GM23248 (cell line): ENCODE measurements around the gene DTX4. TPM values are rescaled to one million over a fixed set of nuclear protein-coding genes. Genes with fewer than 3 reads are reported as not detected.

ENCODE experiments used
- DNase-seq: peaks from one replicate; pipeline ENCODE4 v3.0.0-alpha.2; 2015
- H2AFZ ChIP-seq: fragments of 200-600 bp; sonication (generic); 2 replicates; pipeline ENCODE4 v1.6.1; 2016; ENCODE audit warnings: antibody characterized with exemption
- H3F3A ChIP-seq: fragments of 200-600 bp; sonication (generic); 2 replicates; pipeline ENCODE4 v1.6.1; 2016; ENCODE audit warnings: mild to moderate bottlenecking, antibody characterized with exemption, mixed run types; ENCODE audit not compliant: insufficient read depth
- H3K27ac ChIP-seq: fragments of 200-600 bp; sonication (generic); 2 replicates; pipeline ENCODE4 v1.5.1; 2016; ENCODE audit warnings: mild to moderate bottlenecking
- H3K27me3 ChIP-seq: fragments of 200-600 bp; sonication (generic); replicated peaks from 2 replicates; pipeline ENCODE4 v1.6.1; 2016; ENCODE audit warnings: mild to moderate bottlenecking; ENCODE audit not compliant: insufficient read depth
- H3K36me3 ChIP-seq: fragments of 200-600 bp; sonication (generic); 2 replicates; pipeline ENCODE4 v1.6.1; 2016; ENCODE audit warnings: low read depth, mild to moderate bottlenecking
- H3K4me1 ChIP-seq: fragments of 200-600 bp; sonication (generic); 2 replicates; pipeline ENCODE4 v1.6.1; 2016; ENCODE audit warnings: mild to moderate bottlenecking; ENCODE audit not compliant: insufficient read depth
- H3K4me2 ChIP-seq: fragments of 200-600 bp; sonication (generic); one replicate; pipeline ENCODE4 v1.6.1; 2016; ENCODE audit warnings: mild to moderate bottlenecking; ENCODE audit not compliant: unreplicated experiment
- H3K4me3 ChIP-seq: fragments of 200-600 bp; sonication (generic); 2 replicates; pipeline ENCODE4 v1.5.1; 2016; ENCODE audit warnings: mild to moderate bottlenecking
- H3K79me2 ChIP-seq: fragments of 200-600 bp; sonication (generic); 2 replicates; pipeline ENCODE4 v1.6.1; 2016; ENCODE audit warnings: mild to moderate bottlenecking; ENCODE audit not compliant: insufficient read depth
- H3K9ac ChIP-seq: fragments of 200-600 bp; sonication (generic); 2 replicates; pipeline ENCODE4 v1.6.1; 2016; ENCODE audit warnings: mild to moderate bottlenecking
- H3K9me2 ChIP-seq: fragments of 200-600 bp; sonication (generic); 2 replicates; pipeline ENCODE4 v1.6.1; 2016; ENCODE audit warnings: mixed run types, mild to moderate bottlenecking, moderate library complexity; ENCODE audit not compliant: insufficient read depth
- H3K9me3 ChIP-seq: fragments of 200-600 bp; sonication (generic); one replicate; pipeline ENCODE4 v1.6.1; 2017; ENCODE audit warnings: low read depth
- H4K20me1 ChIP-seq: fragments of 200-600 bp; sonication (generic); 2 replicates; pipeline ENCODE4 v1.6.0; 2016; ENCODE audit not compliant: insufficient read depth
- EZH2 ChIP-seq: fragments of 200-600 bp; sonication (generic); IDR thresholded peaks from 2 replicates; pipeline ENCODE4 v1.6.1; 2018; ENCODE audit warnings: antibody characterized with exemption, mild to moderate bottlenecking; ENCODE audit not compliant: insufficient read depth, poor library complexity, severe bottlenecking
- EZH2phosphoT487 ChIP-seq: fragments of 200-600 bp; sonication (generic); IDR thresholded peaks from 2 replicates; pipeline ENCODE4 v1.6.1; 2018; ENCODE audit warnings: antibody characterized with exemption, moderate library complexity, mild to moderate bottlenecking, low read depth; ENCODE audit not compliant: insufficient read depth
- WGBS, 2 experiments: methylation state at CpG; one replicate each; pipeline ENCODE4 v1.1.6; 2015 to 2017; ENCODE audit warnings: low lambda C conversion rate in 2 of 2, low coverage in 1 of 2; ENCODE audit errors: missing lambda C conversion rate in 2 of 2; 5-methylcytosine and 5-hydroxymethylcytosine counted together
- in situ Hi-C: fragments of 300-500 bp; cut with MboI; formaldehyde crosslinking; loops from 2 replicates; pipeline ENCODE4 v1.15.0; 2020
- polyA plus RNA-seq: library from polyadenylated mRNA; unstranded; fragments of >200 nt; fragmentation: Nextera tagmentation; extraction: Ambion mirVana; gene quantifications from 2 replicates; pipeline ENCODE4 v1.2.1, GENCODE V29; 2016
- total RNA-seq: library from RNA; depleted of rRNA; stranded (reverse); fragments of >200 nt; shearing (Covaris generic); gene quantifications from 2 replicates; pipeline ENCODE4 v1.2.3, GENCODE V29; 2014

Gene DTX4
- total and polyA plus RNA-seq, 2 experiments from 2014 or later = 0.16 to 0.22 TPM

DNA sequence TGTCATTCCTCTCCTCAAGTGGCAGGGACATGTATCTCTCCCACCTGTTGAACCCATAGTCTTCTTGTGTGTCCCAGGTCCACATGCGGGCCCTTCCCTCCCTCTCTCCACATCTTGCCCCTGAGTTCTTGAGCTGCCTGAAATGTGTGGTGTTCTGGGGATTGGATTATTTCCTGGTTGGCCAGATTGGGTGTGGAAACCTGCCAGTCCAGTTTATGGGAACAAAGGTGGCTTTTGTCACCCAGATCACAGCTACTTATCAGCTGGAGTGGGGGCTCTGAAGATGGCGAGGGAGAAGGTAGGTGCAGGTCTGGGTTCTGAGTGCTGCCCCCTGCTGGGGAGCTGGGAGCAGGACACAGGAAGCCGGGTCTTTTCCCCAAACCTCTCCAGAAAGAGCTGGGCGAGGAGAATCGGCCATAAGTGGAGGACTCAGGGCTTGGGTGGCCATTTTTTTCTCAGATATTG is 14.2 kb downstream of the DTX4 start:
- no peaks in the 10 kb centered on the region for H3K36me3 ChIP-seq
- no peaks in the 10 kb centered on the region for H3K79me2 ChIP-seq
- H3K27ac ChIP-seq = no peak overlapping the region
- no peak overlapping the region for H3K4me3 ChIP-seq
- H3K9me2 ChIP-seq = no peaks in the 10 kb centered on the region
- no peak overlapping the region for H3K9ac ChIP-seq
- H3K9me3 ChIP-seq = no peaks in the 10 kb centered on the region
- H3K4me1 ChIP-seq = no peaks in the 10 kb centered on the region
- DNase-seq = peak; percentile 41
- 54 to 60% methylated on average over 5 of the region's 5 CpGs for WGBS, 2 experiments
- no peak overlapping the region for H3K4me2 ChIP-seq
- TF ChIP-seq EZH2phosphoT487 (no peak), EZH2 (no peak)
- no peak overlapping the region for H2AFZ ChIP-seq
- no peaks in the 10 kb centered on the region; the same call in 1 of the 2 replicates for H3K27me3 ChIP-seq
- no peaks in the 10 kb centered on the region for H3F3A ChIP-seq
- in situ Hi-C loops = loop anchor here (25.0 kb wide), 1 partner anchor 501 kb away; no protein-coding TSS in a partner anchor
- H4K20me1 ChIP-seq = no peaks in the 10 kb centered on the region

DNA sequence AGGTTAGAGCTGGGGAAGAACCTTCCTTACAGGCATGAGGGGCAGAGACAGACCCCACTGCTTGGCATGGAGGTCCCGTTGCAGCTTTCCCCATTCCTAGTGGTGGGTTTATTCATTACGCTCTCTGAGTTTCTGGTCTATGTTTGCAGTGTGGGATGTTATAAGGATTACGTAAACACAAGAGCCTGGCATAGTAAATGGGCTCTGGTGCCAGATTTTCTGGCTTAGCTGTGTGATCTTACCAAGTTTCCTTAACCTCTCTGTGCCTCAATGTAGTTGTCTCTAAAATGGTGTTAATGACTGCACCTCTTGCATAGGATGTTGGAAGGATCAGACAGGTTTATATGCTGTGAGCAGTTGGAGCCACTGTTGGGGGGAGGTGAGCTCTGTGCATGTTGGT is 15.1 kb downstream of the DTX4 start:
- Histone ChIP-seq H3K9me2 (no peaks in the 10 kb centered on the region), H2AFZ (no peak overlapping the region), H3K9me3 (no peaks in the 10 kb centered on the region), H3K4me3 (no peak overlapping the region), H3K27me3 (no peaks in the 10 kb centered on the region; the same call in 1 of the 2 replicates), H3K27ac (no peak overlapping the region), H3K36me3 (no peaks in the 10 kb centered on the region), H3K9ac (no peak overlapping the region), H3F3A (no peaks in the 10 kb centered on the region), H3K4me1 (no peaks in the 10 kb centered on the region), H3K4me2 (no peak overlapping the region), H3K79me2 (no peaks in the 10 kb centered on the region), H4K20me1 (no peaks in the 10 kb centered on the region)
- DNase-seq = no peak
- WGBS, 2 experiments = 26 to 37% methylated on average over 3 of the region's 3 CpGs
- TF ChIP-seq EZH2 (no peak), EZH2phosphoT487 (no peak)
- in situ Hi-C loops = loop anchor here (25.0 kb wide), 1 partner anchor 500 kb away; no protein-coding TSS in a partner anchor

DNA sequence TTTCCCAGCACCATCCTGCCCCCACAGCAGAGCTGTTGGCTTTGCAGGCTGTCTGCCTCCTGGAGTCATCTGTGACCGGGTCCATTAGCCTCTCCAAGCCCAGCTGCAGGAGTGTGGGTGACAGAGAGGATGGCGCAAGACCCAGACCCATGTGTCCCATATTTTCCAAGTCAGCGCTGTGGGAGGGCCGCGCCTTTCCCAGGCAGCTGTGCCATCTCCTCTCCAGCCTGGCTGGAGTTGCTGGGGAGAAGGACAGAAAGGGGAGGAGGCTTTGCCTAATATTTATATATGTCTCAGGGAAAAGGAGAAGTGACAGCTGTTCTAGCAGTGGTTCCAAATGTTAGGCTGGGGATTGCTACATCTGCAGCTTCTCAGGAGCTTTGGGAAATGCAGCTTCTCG is 15.7 kb downstream of the DTX4 start:
- no peaks in the 10 kb centered on the region for H3K9me3 ChIP-seq
- 12 to 16% methylated on average over 6 of the region's 6 CpGs for WGBS, 2 experiments
- no peaks in the 10 kb centered on the region for H3K79me2 ChIP-seq
- H3K27ac ChIP-seq = no peak overlapping the region
- no peaks in the 10 kb centered on the region for H3K9me2 ChIP-seq
- peak; percentile 52 for DNase-seq
- H2AFZ ChIP-seq = no peak overlapping the region
- no peaks in the 10 kb centered on the region for H3K4me1 ChIP-seq
- no peak overlapping the region for H3K4me3 ChIP-seq
- H4K20me1 ChIP-seq = no peaks in the 10 kb centered on the region
- in situ Hi-C loops = loop anchor here (25.0 kb wide), 1 partner anchor 500 kb away; no protein-coding TSS in a partner anchor
- no peaks in the 10 kb centered on the region; the same call in 1 of the 2 replicates for H3K27me3 ChIP-seq
- no peaks in the 10 kb centered on the region for H3K36me3 ChIP-seq
- no peaks in the 10 kb centered on the region for H3F3A ChIP-seq
- H3K4me2 ChIP-seq = no peak overlapping the region
- H3K9ac ChIP-seq = no peak overlapping the region
- no peak for TF ChIP-seq EZH2phosphoT487
- no peak for TF ChIP-seq EZH2

DNA sequence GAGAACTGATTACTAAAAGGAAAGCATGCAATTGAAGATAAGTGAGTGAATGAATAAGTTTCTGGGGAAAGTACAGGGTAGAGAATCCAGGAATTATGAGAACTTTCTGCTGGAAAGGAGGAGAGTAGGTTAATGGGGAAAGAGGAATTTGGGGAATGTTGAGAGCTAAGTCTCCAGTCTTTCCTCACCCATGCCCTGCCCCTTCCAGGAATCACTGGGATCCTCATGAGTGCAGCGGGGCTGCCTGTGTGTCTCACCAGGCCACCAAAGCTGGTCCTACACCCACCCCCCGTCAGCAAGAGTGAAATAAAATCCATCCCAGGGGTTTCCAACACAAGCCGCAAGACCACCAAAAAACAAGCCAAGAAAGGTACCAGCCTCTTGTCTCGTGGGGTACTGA is 17.0 kb downstream of the DTX4 start:
- Histone ChIP-seq H2AFZ (no peak overlapping the region), H3K4me2 (no peak overlapping the region), H4K20me1 (no peaks in the 10 kb centered on the region), H3K9me2 (no peaks in the 10 kb centered on the region), H3K79me2 (no peaks in the 10 kb centered on the region), H3K27ac (no peak overlapping the region), H3K9ac (no peak overlapping the region), H3K4me3 (no peak overlapping the region), H3K4me1 (no peaks in the 10 kb centered on the region), H3K36me3 (no peaks in the 10 kb centered on the region), H3K9me3 (no peaks in the 10 kb centered on the region), H3F3A (no peaks in the 10 kb centered on the region), H3K27me3 (no peaks in the 10 kb centered on the region; the same call in 1 of the 2 replicates)
- TF ChIP-seq EZH2 = no peak
- no peak for TF ChIP-seq EZH2phosphoT487
- in situ Hi-C loops = loop anchor here (25.0 kb wide), 1 partner anchor 498 kb away; no protein-coding TSS in a partner anchor
- WGBS, 2 experiments = 76% methylated on average over 3 to 4 of the region's 4 CpGs
- no peak for DNase-seq
